Hematopoietic multipotent progenitor cell treated with erythropoietin and hydrocortisone succinate and interleukin-3 and kit ligand, for 17 days (in vitro differentiated cells): Measurements from ENCODE around the gene DDAH1.

Experiments used
- DNase-seq: peaks from one replicate; pipeline ENCODE4 v3.0.0-alpha.2; 2015; ENCODE audit warnings: low spot score

DDAH1 gene

GRCh38 chr1:85274969-85275453 is 189.9 kb downstream of the DDAH1 start:
- peak; percentile 25 for DNase-seq

- DNase-seq = no peak
These were observed 191.6 kb downstream of the DDAH1 start for GRCh38 chr1:85273397-85273796.

GRCh38 chr1:85268801-85269585 is 196.0 kb downstream of the DDAH1 start:
- no peak for DNase-seq
